ENCODE measurements around the gene DTNBP1. TPM values are rescaled to one million over a fixed set of nuclear protein-coding genes. Genes with fewer than 3 reads are reported as not detected.

The DTNBP1 gene
- total RNA-seq, 2 donors from 2014 or later: 9.0 to 14.1 TPM

DNA sequence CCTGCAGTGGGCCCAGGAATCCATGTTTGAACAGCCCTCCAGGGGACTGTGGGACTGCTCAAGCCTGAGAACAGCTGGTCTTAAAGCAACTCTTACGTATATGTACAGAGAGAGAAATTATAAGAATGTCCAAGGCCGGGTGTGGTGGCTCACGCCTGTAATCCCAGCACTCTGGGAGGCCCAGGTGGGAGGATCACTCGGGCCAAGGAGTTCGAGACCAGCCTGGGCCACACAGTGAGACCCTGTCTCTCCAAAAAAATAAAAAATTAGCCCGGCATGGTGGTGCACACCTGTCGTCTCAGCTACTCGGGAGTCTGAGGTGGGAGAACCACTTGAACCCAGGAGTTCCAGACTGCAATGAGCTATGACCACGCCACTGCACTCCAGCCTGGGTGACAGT, 134.0 kb downstream of the DTNBP1 start:
- Histone ChIP-seq H3K36me3 (no peaks in the 10 kb centered on the region), H3K4me3 (no peak overlapping the region), H3K9me3 (no peaks in the 10 kb centered on the region), H3K27me3 (replicated peaks; ENCODE audit: insufficient read depth) (no peaks in the 10 kb centered on the region), H3K4me1 (replicated peaks) (no peaks in the 10 kb centered on the region), H3K27ac (no peak overlapping the region)
- no peak for TF ChIP-seq POLR2AphosphoS5 (IDR thresholded peaks at IDR 0.05)
- no peak for TF ChIP-seq CTCF (IDR thresholded peaks at IDR 0.05)
- TF ChIP-seq POLR2A (IDR thresholded peaks at IDR 0.05): no peak
- WGBS: 95% methylated on average over 9 of the region's 9 CpGs
- intact Hi-C loops (cut with DNase I): no loop called here
- no peak for DNase-seq (ENCODE audit: low spot score)

GRCh38 chr6:15527838-15528617, 134.8 kb downstream of the DTNBP1 start:
- Histone ChIP-seq H3K36me3 (no peaks in the 10 kb centered on the region), H3K27me3 (replicated peaks; ENCODE audit: insufficient read depth) (no peaks in the 10 kb centered on the region), H3K9me3 (no peaks in the 10 kb centered on the region), H3K4me3 (no peak overlapping the region), H3K4me1 (replicated peaks) (no peaks in the 10 kb centered on the region), H3K27ac (no peak overlapping the region)
- no peak for DNase-seq (ENCODE audit: low spot score)
- intact Hi-C loops (cut with DNase I): no loop called here
- WGBS: 94% methylated on average over 12 of the region's 12 CpGs
- TF ChIP-seq CTCF (IDR thresholded peaks at IDR 0.05): no peak
- no peak for TF ChIP-seq POLR2A (IDR thresholded peaks at IDR 0.05)
- TF ChIP-seq POLR2AphosphoS5 (IDR thresholded peaks at IDR 0.05): no peak

- intact Hi-C loops (cut with DNase I): no loop called here
- no peak for TF ChIP-seq POLR2A (IDR thresholded peaks at IDR 0.05)
- TF ChIP-seq POLR2AphosphoS5 (IDR thresholded peaks at IDR 0.05): no peak
- TF ChIP-seq CTCF (IDR thresholded peaks at IDR 0.05): no peak
- 90% methylated on average over 13 of the region's 13 CpGs for WGBS
These were observed 136.6 kb downstream of the DTNBP1 start for GRCh38 chr6:15526212-15526701.

DNA sequence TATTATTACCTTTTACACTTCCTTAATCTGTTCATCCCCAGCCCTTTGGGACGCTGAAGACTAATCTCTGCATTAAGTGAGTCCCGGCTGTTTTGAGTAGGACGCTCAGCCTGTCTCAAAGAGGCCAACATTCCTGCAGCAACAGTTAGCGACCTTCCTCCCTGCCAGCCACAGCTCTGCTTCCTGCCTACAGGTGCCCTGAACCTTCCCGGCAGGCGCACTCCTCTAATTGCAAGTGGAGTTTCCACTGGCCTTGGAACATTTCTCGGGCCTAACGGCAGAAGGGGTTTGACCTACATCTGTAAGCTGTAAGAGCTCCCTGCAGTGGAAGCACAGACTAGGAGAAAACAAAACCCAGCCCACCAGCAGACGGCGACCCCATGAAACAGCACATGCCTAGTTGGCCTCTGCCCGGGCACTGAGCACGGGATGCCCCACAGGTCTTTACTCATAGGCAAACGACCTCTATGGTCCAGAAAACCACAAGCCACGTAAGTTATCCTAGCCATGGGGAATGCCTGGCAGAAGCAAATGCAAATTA, 137.9 kb downstream of the DTNBP1 start:
- DNase-seq (ENCODE audit: low spot score): no peak
- no peaks in the 10 kb centered on the region for H3K9me3 ChIP-seq
- H3K4me1 ChIP-seq (replicated peaks): no peaks in the 10 kb centered on the region
- H3K36me3 ChIP-seq: no peaks in the 10 kb centered on the region
- TF ChIP-seq CTCF (IDR thresholded peaks at IDR 0.05): no peak
- no peak for TF ChIP-seq POLR2AphosphoS5 (IDR thresholded peaks at IDR 0.05)
- TF ChIP-seq POLR2A (IDR thresholded peaks at IDR 0.05): no peak
- WGBS: 98% methylated on average over 14 of the region's 14 CpGs
- intact Hi-C loops (cut with DNase I): no loop called here
- no peak overlapping the region for H3K4me3 ChIP-seq
- H3K27ac ChIP-seq: no peak overlapping the region
- no peaks in the 10 kb centered on the region for H3K27me3 ChIP-seq (replicated peaks; ENCODE audit: insufficient read depth)

More at GRCh38 chr6:15526212-15526701, 136.6 kb downstream of the DTNBP1 start:
- no peak for DNase-seq (ENCODE audit: low spot score)
- Histone ChIP-seq H3K9me3 (no peaks in the 10 kb centered on the region), H3K27me3 (replicated peaks; ENCODE audit: insufficient read depth) (no peaks in the 10 kb centered on the region), H3K36me3 (no peaks in the 10 kb centered on the region), H3K4me3 (no peak overlapping the region), H3K4me1 (replicated peaks) (no peaks in the 10 kb centered on the region), H3K27ac (no peak overlapping the region)

Measured in prostate gland (tissue), 2 donors.